Kidney epithelial cell (primary cell): ENCODE data around the gene TAF4B. TPM values are rescaled to one million over a fixed set of nuclear protein-coding genes. Genes with fewer than 3 reads are reported as not detected.
"Not testable (repeated sequence)": the region's sequence is repeated elsewhere in the genome, so short reads cannot be mapped to it uniquely, and the experiment has no call there.

Experiments used
- DNase-seq: peaks from one replicate; pipeline ENCODE4 v3.0.0-alpha.2; 2010; ENCODE audit warnings: low read depth
- H3K27me3 ChIP-seq: 2 replicates; pipeline ENCODE4 v1.6.0; 2011; ENCODE audit warnings: low read length; ENCODE audit not compliant: control insufficient read depth, insufficient read depth
- H3K36me3 ChIP-seq: 2 replicates; pipeline ENCODE4 v1.5.1; 2011; ENCODE audit warnings: low read length; ENCODE audit not compliant: control insufficient read depth, insufficient read depth
- H3K4me3 ChIP-seq: 2 replicates; pipeline ENCODE4 v1.5.1; 2011; ENCODE audit warnings: low read depth, mild to moderate bottlenecking, control low read depth, low read length
- CTCF ChIP-seq: IDR thresholded peaks from 2 replicates; pipeline ENCODE4 v1.5.1; 2011; ENCODE audit warnings: mild to moderate bottlenecking, moderate library complexity, low read length, control low read depth, inconsistent platforms; ENCODE audit not compliant: insufficient read depth, poor library complexity, severe bottlenecking
- total RNA-seq: library from RNA; depleted of rRNA; stranded (reverse); fragments of >200 nt; gene quantifications from 2 replicates; pipeline ENCODE4 v1.2.3, GENCODE V29; 2015

The TAF4B gene
- total RNA-seq, 1 donor from 2014 or later: 6.9 TPM

GRCh38 chr18:26228562-26229260 is 2.5 kb downstream of the TAF4B start:
- no peak for DNase-seq
- no peak overlapping the region for H3K4me3 ChIP-seq
- H3K27me3 ChIP-seq: no peaks in the 10 kb centered on the region
- H3K36me3 ChIP-seq: no peaks in the 10 kb centered on the region
- TF ChIP-seq CTCF: no peak

- Histone ChIP-seq H3K4me3 (no peak overlapping the region), H3K36me3 (no peaks in the 10 kb centered on the region), H3K27me3 (no peaks in the 10 kb centered on the region)
- no peak for DNase-seq
- TF ChIP-seq CTCF: no peak
These were observed 4.3 kb downstream of the TAF4B start for GRCh38 chr18:26230497-26230896.

DNA sequence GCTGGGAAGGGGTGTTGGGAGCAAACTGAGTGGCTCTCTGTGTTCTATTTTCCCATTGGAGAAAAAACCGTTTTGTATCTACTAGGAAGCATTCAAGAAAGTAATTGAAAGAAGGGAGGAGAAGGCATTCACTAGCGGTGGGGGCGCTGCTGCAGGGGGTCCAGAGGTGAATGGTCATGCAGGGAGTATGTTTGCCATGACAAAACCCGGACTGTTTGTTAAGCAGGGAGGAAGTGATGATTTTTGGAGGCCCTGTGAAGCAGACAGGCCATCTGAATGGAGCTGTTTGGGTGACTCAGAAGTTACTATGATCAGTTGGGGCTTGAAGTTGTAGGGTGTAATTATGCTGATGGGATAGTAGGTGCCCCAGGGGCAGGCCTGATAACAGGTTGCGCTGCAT is 7.0 kb downstream of the TAF4B start:
- no peak overlapping the region for H3K4me3 ChIP-seq
- DNase-seq: no peak
- H3K36me3 ChIP-seq: no peaks in the 10 kb centered on the region
- TF ChIP-seq CTCF: no peak
- H3K27me3 ChIP-seq: no peaks in the 10 kb centered on the region

DNA sequence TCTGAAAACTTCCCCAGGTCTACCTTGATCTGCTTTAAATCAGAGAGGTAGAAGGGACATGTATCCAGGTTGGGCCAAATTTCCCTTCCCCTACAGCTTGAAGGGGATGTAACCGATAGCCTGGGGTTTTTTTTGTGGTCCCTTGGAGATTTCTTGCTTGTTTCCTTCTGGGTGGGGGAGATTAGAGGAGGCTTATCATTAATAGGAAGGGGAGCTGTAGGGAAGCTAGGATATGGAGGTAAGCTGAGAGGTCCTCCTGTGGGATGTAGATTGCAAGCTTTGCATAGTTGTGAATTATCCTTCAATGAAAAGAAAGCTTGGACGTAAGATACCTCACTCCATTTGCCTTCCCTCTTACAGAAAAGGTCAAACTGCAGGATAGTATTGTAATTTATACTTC is 11.1 kb downstream of the TAF4B start:
- not testable (repeated sequence) for H3K4me3 ChIP-seq, H3K36me3 ChIP-seq, DNase-seq, H3K27me3 ChIP-seq

GRCh38 chr18:26238718-26239117 is 12.5 kb downstream of the TAF4B start:
- H3K36me3 ChIP-seq, DNase-seq, H3K4me3 ChIP-seq, H3K27me3 ChIP-seq: not testable (repeated sequence)

DNA sequence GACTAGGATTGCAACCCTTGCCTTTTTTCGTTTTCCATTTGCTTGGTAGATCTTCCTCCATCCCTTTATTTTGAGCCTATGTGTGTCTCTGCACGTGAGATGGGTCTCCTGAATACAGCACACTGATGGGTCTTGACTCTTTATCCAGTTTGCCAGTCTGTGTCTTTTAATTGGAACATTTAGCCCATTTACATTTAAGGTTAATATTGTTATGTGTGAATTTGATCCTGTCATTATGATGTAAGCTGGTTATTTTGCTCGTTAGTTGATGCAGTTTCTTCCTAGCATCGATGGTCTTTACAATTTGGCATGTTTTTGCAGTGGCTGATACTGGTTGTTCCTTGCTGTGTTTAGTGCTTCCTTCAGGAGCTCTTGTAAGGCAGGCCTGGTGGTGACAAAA is 16.1 kb downstream of the TAF4B start:
- H3K36me3 ChIP-seq, H3K4me3 ChIP-seq, H3K27me3 ChIP-seq, DNase-seq: not testable (repeated sequence)

DNA sequence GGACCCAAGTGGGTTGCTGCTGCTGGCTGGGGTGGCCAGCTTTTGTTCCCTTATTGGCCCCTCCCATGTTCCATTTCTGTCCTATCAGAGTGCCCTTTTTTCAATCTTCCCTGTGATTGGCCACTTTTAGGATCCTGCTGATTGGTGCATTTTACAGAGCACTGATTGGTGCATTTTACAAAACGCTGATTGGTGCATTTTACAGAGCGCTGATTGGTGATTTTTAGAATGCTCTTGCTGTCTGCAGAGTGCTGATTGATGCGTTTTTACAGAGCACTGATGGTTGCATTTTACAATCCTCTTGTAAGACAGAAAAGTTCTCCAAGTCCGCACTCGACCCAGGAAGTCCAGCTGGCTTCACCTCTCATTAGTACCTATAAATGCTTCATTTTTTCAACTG is 19.2 kb downstream of the TAF4B start:
- not testable (repeated sequence) for DNase-seq, H3K4me3 ChIP-seq, H3K36me3 ChIP-seq, H3K27me3 ChIP-seq

DNA sequence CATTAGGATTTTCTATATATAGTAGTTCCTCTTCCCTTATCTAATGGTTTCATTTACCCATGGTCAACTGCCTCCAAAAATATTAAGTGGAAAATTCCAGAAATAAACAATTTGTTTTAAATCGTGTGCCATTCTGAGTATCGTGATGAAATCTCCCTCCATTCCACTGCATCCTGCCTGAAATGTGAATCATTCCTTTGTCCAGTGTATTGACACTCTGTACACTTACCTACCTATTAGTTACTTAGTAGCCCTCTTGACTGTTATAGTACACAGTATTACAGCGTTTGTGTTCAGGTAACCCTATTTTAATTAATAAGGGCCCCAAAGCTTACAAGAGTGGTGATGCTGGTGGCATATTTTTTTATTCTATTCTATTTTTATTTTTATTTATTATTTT is 26.2 kb downstream of the TAF4B start:
- DNase-seq: no peak
- TF ChIP-seq CTCF: no peak
- no peaks in the 10 kb centered on the region for H3K36me3 ChIP-seq
- H3K4me3 ChIP-seq: no peak overlapping the region
- no peaks in the 10 kb centered on the region for H3K27me3 ChIP-seq

- not testable (repeated sequence) for H3K27me3 ChIP-seq, H3K4me3 ChIP-seq, DNase-seq, H3K36me3 ChIP-seq
These were observed 28.6 kb downstream of the TAF4B start for GRCh38 chr18:26254808-26255207.
